H9 (cell line): ENCODE measurements around the gene MUC22. TPM values are rescaled to one million over a fixed set of nuclear protein-coding genes. Genes with fewer than 3 reads are reported as not detected.
"Not testable (repeated sequence)": the region's sequence is repeated elsewhere in the genome, so short reads cannot be mapped to it uniquely, and the experiment has no call there.

Experiments
- DNase-seq: peaks from one replicate; pipeline ENCODE4 v3.0.0-alpha.2; 2017
- H2AFZ ChIP-seq: one replicate; pipeline ENCODE4 v1.6.1; 2013; ENCODE audit warnings: mild to moderate bottlenecking, low read length, control low read depth, moderate library complexity
- H2AK5ac ChIP-seq: 2 replicates; pipeline ENCODE4 v1.6.1; 2013; ENCODE audit warnings: low read length, control low read depth, mixed read lengths; ENCODE audit not compliant: insufficient read length
- H2BK120ac ChIP-seq: one replicate; pipeline ENCODE4 v1.6.1; 2013; ENCODE audit warnings: low read depth, mild to moderate bottlenecking, low read length, control low read depth, inconsistent platforms; ENCODE audit not compliant: poor library complexity, severe bottlenecking
- H2BK12ac ChIP-seq: 2 replicates; pipeline ENCODE4 v1.6.1; 2013; ENCODE audit warnings: low read length, control low read depth, mixed read lengths, low read depth; ENCODE audit not compliant: insufficient read length
- H2BK15ac ChIP-seq: 2 replicates; pipeline ENCODE4 v1.6.1; 2013; ENCODE audit warnings: low read depth, low read length, control low read depth
- H2BK20ac ChIP-seq: one replicate; pipeline ENCODE4 v1.6.1; 2013; ENCODE audit warnings: low read depth, mild to moderate bottlenecking, low read length, control low read depth, inconsistent platforms; ENCODE audit not compliant: poor library complexity, severe bottlenecking
- H2BK5ac ChIP-seq: 2 replicates; pipeline ENCODE4 v1.6.1; 2013; ENCODE audit warnings: low read length, control low read depth, mixed read lengths; ENCODE audit not compliant: insufficient read length
- H3K14ac ChIP-seq: 2 replicates; pipeline ENCODE4 v1.6.1; 2013; ENCODE audit warnings: low read length, control low read depth; ENCODE audit not compliant: insufficient read depth
- H3K18ac ChIP-seq: 2 replicates; pipeline ENCODE4 v1.6.1; 2013; ENCODE audit warnings: low read depth, mild to moderate bottlenecking, mixed read lengths, low read length, control low read depth; ENCODE audit not compliant: insufficient read length
- H3K23ac ChIP-seq: 2 replicates; pipeline ENCODE4 v1.6.1; 2013; ENCODE audit warnings: low read length, control low read depth, mixed read lengths, low read depth; ENCODE audit not compliant: insufficient read length
- H3K23me2 ChIP-seq: 2 replicates; pipeline ENCODE4 v1.6.1; 2013; ENCODE audit warnings: low read depth, mild to moderate bottlenecking, mixed read lengths, low read length, control low read depth; ENCODE audit not compliant: insufficient read length, poor library complexity, severe bottlenecking
- H3K27ac ChIP-seq: 2 replicates; pipeline ENCODE4 v1.5.1; 2013; ENCODE audit warnings: low read length, control low read depth, mixed read lengths, low read depth; ENCODE audit not compliant: insufficient read length
- H3K27me3 ChIP-seq: 2 replicates; pipeline ENCODE4 v1.6.1; 2013; ENCODE audit warnings: low read length, control low read depth, inconsistent platforms; ENCODE audit not compliant: insufficient read depth
- H3K4ac ChIP-seq: 2 replicates; pipeline ENCODE4 v1.6.1; 2013; ENCODE audit warnings: low read depth, mild to moderate bottlenecking, control low read depth, inconsistent platforms, low read length, moderate library complexity
- H3K4me1 ChIP-seq: 2 replicates; pipeline ENCODE4 v1.6.1; 2013; ENCODE audit warnings: low read length, control low read depth, inconsistent platforms; ENCODE audit not compliant: insufficient read depth
- H3K4me2 ChIP-seq: 2 replicates; pipeline ENCODE4 v1.6.1; 2013; ENCODE audit warnings: low read length, control low read depth, mixed read lengths; ENCODE audit not compliant: insufficient read length, insufficient read depth
- H3K56ac ChIP-seq: 2 replicates; pipeline ENCODE4 v1.6.1; 2013; ENCODE audit warnings: low read depth, mild to moderate bottlenecking, mixed read lengths, low read length, control low read depth; ENCODE audit not compliant: insufficient read length
- H3K79me1 ChIP-seq: 2 replicates; pipeline ENCODE4 v1.6.1; 2013; ENCODE audit warnings: low read depth, mild to moderate bottlenecking, moderate library complexity, low read length, control low read depth, inconsistent platforms; ENCODE audit not compliant: insufficient read depth, poor library complexity, severe bottlenecking
- H3K79me2 ChIP-seq: 2 replicates; pipeline ENCODE4 v1.6.1; 2013; ENCODE audit warnings: low read length, control low read depth, inconsistent platforms; ENCODE audit not compliant: insufficient read depth
- H3K9ac ChIP-seq: 2 replicates; pipeline ENCODE4 v1.6.1; 2013; ENCODE audit warnings: low read length, control low read depth, mixed read lengths; ENCODE audit not compliant: insufficient read length; ENCODE audit errors: extremely low read depth
- H3K9me3 ChIP-seq: one replicate; pipeline ENCODE4 v1.6.1; 2013; ENCODE audit warnings: low read depth, low read length, inconsistent platforms; ENCODE audit not compliant: control insufficient read depth
- H3T11ph ChIP-seq: one replicate; pipeline ENCODE4 v1.6.1; 2013; ENCODE audit warnings: mild to moderate bottlenecking, low read length, control low read depth, inconsistent platforms
- H4K20me1 ChIP-seq: one replicate; pipeline ENCODE4 v1.6.1; 2013; ENCODE audit not compliant: control insufficient read depth, insufficient read length, insufficient read depth
- H4K5ac ChIP-seq: 2 replicates; pipeline ENCODE4 v1.6.1; 2013; ENCODE audit warnings: low read depth, mild to moderate bottlenecking, mixed read lengths, low read length, control low read depth; ENCODE audit not compliant: insufficient read length
- H4K8ac ChIP-seq: replicated peaks from 2 replicates; pipeline ENCODE4 v1.6.1; 2013; ENCODE audit warnings: low read length, control low read depth, mixed read lengths, low read depth; ENCODE audit not compliant: insufficient read length
- H4K91ac ChIP-seq: 2 replicates; pipeline ENCODE4 v1.6.1; 2013; ENCODE audit warnings: low read depth, mild to moderate bottlenecking, moderate library complexity, mixed read lengths, low read length, control low read depth; ENCODE audit not compliant: insufficient read length
- H3K27ac Mint-ChIP-seq, 3 experiments: 2 replicates in 2 of 3; 3 replicates in 1 of 3; pipeline ENCODE4 v1.8.0; 2020 to 2021; ENCODE audit warnings: mixed read lengths in 3 of 3, mild to moderate bottlenecking in 1 of 3, moderate library complexity in 1 of 3
- H3K27me3 Mint-ChIP-seq: 2 replicates; pipeline ENCODE4 v1.8.0; 2021; ENCODE audit warnings: low read depth, mild to moderate bottlenecking, moderate library complexity, mixed read lengths
- H3K36me3 Mint-ChIP-seq, 3 experiments: 2 replicates in 2 of 3; 3 replicates in 1 of 3; pipeline ENCODE4 v1.8.0; 2020 to 2021; ENCODE audit warnings: low read depth in 3 of 3, mixed read lengths in 3 of 3; ENCODE audit not compliant: insufficient read depth in 1 of 3
- H3K4me1 Mint-ChIP-seq, 2 experiments: 2 replicates each; pipeline ENCODE4 v1.8.0; 2020; ENCODE audit warnings: mixed read lengths in 2 of 2
- H3K4me3 Mint-ChIP-seq, 2 experiments: 2 replicates in 1 of 2; 3 replicates in 1 of 2; pipeline ENCODE4 v1.8.0; 2020 to 2021; ENCODE audit warnings: mild to moderate bottlenecking in 2 of 2, mixed read lengths in 2 of 2, moderate library complexity in 1 of 2
- H3K9me3 Mint-ChIP-seq, 2 experiments: 2 replicates in 1 of 2; 3 replicates in 1 of 2; pipeline ENCODE4 v1.8.0; 2020; ENCODE audit warnings: mild to moderate bottlenecking in 2 of 2, mixed read lengths in 2 of 2, moderate library complexity in 1 of 2
- CTCF ChIP-seq: fragments of 200-600 bp; sonication (generic); conservative IDR thresholded peaks from 3 replicates; pipeline ENCODE4 v1.8.0; 2021; ENCODE audit warnings: antibody characterized with exemption, mild to moderate bottlenecking
- WGBS: extraction: QIAGEN DNeasy Blood & Tissue Kit; methylation state at CpG from one replicate; pipeline ENCODE4 v1.1.7; 2013; ENCODE audit warnings: missing lambda C conversion rate, low lambda C conversion rate, mixed read lengths; ENCODE audit not compliant: insufficient read length; ENCODE audit errors: extremely low coverage; 5-methylcytosine and 5-hydroxymethylcytosine counted together
- total RNA-seq: library from RNA; stranded (reverse); gene quantifications from 2 replicates; pipeline ENCODE4 v1.2.1, GENCODE V29; 2021

The MUC22 gene
- total RNA-seq, 1 experiment from 2014 or later: not detected

GRCh38 chr6:30966154-30966553, 44.1 kb upstream of the MUC22 start:
- Histone ChIP-seq H3K9me3 (no peaks in the 10 kb centered on the region), H3K27ac (no peak overlapping the region), H3K4me1 (no peaks in the 10 kb centered on the region; the same call in 1 of the 2 replicates), H3K4me2 (no peak overlapping the region), H3K56ac (no peak overlapping the region), H3K18ac (no peak overlapping the region), H2AK5ac (no peak overlapping the region), H3K14ac (no peak overlapping the region; the same call in 1 of the 2 replicates), H2BK15ac (no peak overlapping the region), H3K23me2 (no peaks in the 10 kb centered on the region), H3T11ph (no peak overlapping the region), H3K23ac (no peak overlapping the region), H3K79me1 (no peaks in the 10 kb centered on the region), H4K5ac (no peak overlapping the region), H3K9ac (no peak overlapping the region), H4K20me1 (no peaks in the 10 kb centered on the region), H3K4ac (no peak overlapping the region), H2BK120ac (no peak overlapping the region), H2BK12ac (no peak overlapping the region), H3K27me3 (no peaks in the 10 kb centered on the region), H4K91ac (no peak overlapping the region), H3K79me2 (no peaks in the 10 kb centered on the region), H4K8ac (no peak overlapping the region), H2BK20ac (no peak overlapping the region), H2AFZ (no peak overlapping the region), H2BK5ac (no peak overlapping the region)
- Mint-ChIP-seq H3K9me3 (peaks cover 0 to 3% of the 10 kb centered on the region in 2 experiments; a peak in 2 of 5 replicates), H3K4me1 (peaks cover 9 to 14% of the 10 kb centered on the region in 2 experiments), H3K36me3 (peaks cover 0 to 1% (median 0%) of the 10 kb centered on the region in 3 experiments; a peak in 1 of 7 replicates), H3K4me3 (no peak overlapping the region), H3K27ac (no peak overlapping the region), H3K27me3 (peaks cover 17% of the 10 kb centered on the region)
- TF ChIP-seq CTCF: no peak
- no CpG with 5 or more reads among the region's 3 CpGs for WGBS
- DNase-seq: no peak

- H3K23me2 ChIP-seq, H3K79me2 ChIP-seq, H4K8ac ChIP-seq, H3K4me2 ChIP-seq, H3K4me1 ChIP-seq, H4K5ac ChIP-seq, H3T11ph ChIP-seq, H3K4me1 Mint-ChIP-seq, H2BK120ac ChIP-seq, H3K36me3 Mint-ChIP-seq, H2AK5ac ChIP-seq, H3K79me1 ChIP-seq, H4K20me1 ChIP-seq, H2BK15ac ChIP-seq, H3K4me3 Mint-ChIP-seq, H2BK5ac ChIP-seq, H3K56ac ChIP-seq, H2BK12ac ChIP-seq, DNase-seq, H3K14ac ChIP-seq, H3K4ac ChIP-seq, H4K91ac ChIP-seq, H3K9me3 Mint-ChIP-seq, H3K9ac ChIP-seq, H3K27ac ChIP-seq, H3K27me3 ChIP-seq, H2AFZ ChIP-seq, H2BK20ac ChIP-seq, H3K18ac ChIP-seq, H3K27ac Mint-ChIP-seq, H3K9me3 ChIP-seq, H3K23ac ChIP-seq: not testable (repeated sequence)
- H3K27me3 Mint-ChIP-seq: peaks cover 18% of the 10 kb centered on the region
- WGBS: no CpG with 5 or more reads among the region's 6 CpGs
These were observed 41.1 kb upstream of the MUC22 start for GRCh38 chr6:30969171-30969570.
